WERI-Rb-1 (cell line): ENCODE results near the gene C4B.

Experiments
- DNase-seq: peaks from one replicate; pipeline ENCODE4 v3.0.0-alpha.2; 2020
- H3K27ac ChIP-seq: fragments of 250-450 bp; sonication (Bioruptor Pico); 2 replicates; pipeline ENCODE4 v1.5.1; 2020; ENCODE audit warnings: mild to moderate bottlenecking, moderate library complexity
- H3K27me3 ChIP-seq: fragments of 250-450 bp; sonication (Bioruptor Pico); 2 replicates; pipeline ENCODE4 v1.5.1; 2021; ENCODE audit warnings: mild to moderate bottlenecking, low read depth, moderate library complexity; ENCODE audit not compliant: insufficient read depth, severe bottlenecking
- H3K36me3 ChIP-seq: fragments of 250-450 bp; sonication (Bioruptor Pico); 2 replicates; pipeline ENCODE4 v1.5.1; 2020; ENCODE audit warnings: mild to moderate bottlenecking, moderate library complexity
- H3K4me3 ChIP-seq: 2 replicates; pipeline ENCODE4 v1.5.1; 2011; ENCODE audit warnings: low read depth, mild to moderate bottlenecking, control low read depth, low read length
- H3K9me3 ChIP-seq: fragments of 250-450 bp; sonication (Bioruptor Pico); 2 replicates; pipeline ENCODE4 v1.5.1; 2021; ENCODE audit warnings: mild to moderate bottlenecking, moderate library complexity; ENCODE audit not compliant: severe bottlenecking
- TF ChIP-seq, protein P1 (sequence below): IDR thresholded peaks from 2 replicates; pipeline ENCODE4 v1.5.1; 2011; ENCODE audit warnings: low read depth, mild to moderate bottlenecking, control low read depth, inconsistent platforms, low read length

Gene C4B

DNA sequence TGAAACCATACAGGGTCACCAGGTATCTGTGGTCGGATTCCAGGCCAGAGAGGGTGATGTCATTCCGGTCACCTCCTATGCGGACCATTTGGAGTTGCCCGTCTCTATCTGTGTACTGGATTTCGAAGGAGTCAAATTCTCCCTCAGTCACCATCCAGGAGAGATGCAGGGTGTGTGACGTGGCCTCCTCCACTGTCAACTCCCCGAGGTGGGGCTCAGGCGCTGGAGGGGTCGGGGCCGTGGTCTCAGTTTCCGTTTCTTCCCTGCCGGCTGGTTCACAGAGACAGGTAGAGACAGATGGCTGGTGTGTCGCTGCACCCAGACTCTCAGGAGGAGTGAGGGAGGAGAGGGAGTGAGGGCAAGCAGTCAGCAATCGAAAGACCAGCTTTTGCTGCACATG lies 54.3 kb downstream of the C4B start:
- H3K4me3 ChIP-seq, result no peak overlapping the region
- no peaks in the 10 kb centered on the region for H3K36me3 ChIP-seq
- no peaks in the 10 kb centered on the region for H3K9me3 ChIP-seq
- no peaks in the 10 kb centered on the region for H3K27me3 ChIP-seq
- no peak for DNase-seq
- TF ChIP-seq, protein P1, sequence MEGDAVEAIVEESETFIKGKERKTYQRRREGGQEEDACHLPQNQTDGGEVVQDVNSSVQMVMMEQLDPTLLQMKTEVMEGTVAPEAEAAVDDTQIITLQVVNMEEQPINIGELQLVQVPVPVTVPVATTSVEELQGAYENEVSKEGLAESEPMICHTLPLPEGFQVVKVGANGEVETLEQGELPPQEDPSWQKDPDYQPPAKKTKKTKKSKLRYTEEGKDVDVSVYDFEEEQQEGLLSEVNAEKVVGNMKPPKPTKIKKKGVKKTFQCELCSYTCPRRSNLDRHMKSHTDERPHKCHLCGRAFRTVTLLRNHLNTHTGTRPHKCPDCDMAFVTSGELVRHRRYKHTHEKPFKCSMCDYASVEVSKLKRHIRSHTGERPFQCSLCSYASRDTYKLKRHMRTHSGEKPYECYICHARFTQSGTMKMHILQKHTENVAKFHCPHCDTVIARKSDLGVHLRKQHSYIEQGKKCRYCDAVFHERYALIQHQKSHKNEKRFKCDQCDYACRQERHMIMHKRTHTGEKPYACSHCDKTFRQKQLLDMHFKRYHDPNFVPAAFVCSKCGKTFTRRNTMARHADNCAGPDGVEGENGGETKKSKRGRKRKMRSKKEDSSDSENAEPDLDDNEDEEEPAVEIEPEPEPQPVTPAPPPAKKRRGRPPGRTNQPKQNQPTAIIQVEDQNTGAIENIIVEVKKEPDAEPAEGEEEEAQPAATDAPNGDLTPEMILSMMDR, result no peak
- no peak overlapping the region for H3K27ac ChIP-seq

DNA sequence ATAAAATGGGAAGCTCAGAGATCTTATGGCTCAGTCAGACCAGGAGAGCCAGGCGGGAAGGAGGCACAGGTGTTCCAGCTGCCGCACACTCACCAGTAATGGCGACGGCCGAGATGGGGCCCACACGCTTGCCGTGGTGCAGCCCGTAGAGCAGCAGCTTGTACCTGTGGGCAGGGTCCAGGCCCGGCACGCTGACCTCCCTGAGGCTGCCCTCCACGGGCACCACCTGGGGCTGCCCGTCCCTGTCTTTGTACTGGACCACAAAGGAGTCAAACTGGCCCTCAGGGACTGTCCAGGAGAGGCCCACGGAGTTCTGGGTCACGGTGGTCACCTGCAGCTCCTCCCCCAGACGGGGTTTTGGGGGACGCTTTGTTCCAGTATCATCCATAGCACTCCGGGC lies 54.9 kb downstream of the C4B start:
- Histone ChIP-seq H3K27ac (no peak overlapping the region), H3K4me3 (no peak overlapping the region), H3K27me3 (no peaks in the 10 kb centered on the region), H3K9me3 (no peaks in the 10 kb centered on the region), H3K36me3 (no peaks in the 10 kb centered on the region)
- DNase-seq, result no peak
- TF ChIP-seq, protein P1, result no peak

DNA sequence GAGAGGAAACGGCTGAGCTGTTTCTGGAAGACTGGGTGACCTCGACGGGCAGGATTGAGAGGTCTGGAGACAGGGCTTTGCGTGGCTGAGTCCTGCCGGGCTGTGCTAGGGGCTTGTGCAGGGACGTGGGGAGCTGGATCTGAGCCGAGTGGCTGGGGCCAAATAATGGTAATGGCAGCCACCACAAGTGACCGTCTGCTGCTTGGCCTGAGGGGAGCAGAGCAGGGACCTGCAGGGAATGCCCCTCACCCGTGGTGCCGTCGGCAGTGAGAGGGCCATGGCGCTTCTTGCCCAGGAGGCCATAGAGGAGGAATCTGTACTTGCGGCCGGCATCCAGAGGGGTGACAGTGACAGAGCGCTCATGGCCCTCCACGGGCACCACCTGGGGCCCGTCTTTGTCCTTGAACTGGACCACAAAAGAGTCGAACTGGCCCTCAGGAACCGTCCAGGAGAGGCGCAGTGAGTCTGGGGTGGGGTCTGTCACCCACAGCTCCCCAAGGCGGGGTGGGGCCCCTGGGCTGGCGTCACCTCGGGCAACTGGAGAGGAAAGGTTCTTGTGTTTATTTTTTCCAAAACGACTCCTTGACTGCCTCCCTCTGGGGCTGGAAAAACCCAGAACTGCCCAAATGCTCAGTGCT lies 55.4 kb downstream of the C4B start:
- DNase-seq, result no peak
- H3K27me3 ChIP-seq, result no peaks in the 10 kb centered on the region
- TF ChIP-seq, protein P1, result no peak
- H3K4me3 ChIP-seq, result no peak overlapping the region
- H3K36me3 ChIP-seq, result no peaks in the 10 kb centered on the region
- H3K9me3 ChIP-seq, result no peaks in the 10 kb centered on the region
- no peak overlapping the region for H3K27ac ChIP-seq

DNA sequence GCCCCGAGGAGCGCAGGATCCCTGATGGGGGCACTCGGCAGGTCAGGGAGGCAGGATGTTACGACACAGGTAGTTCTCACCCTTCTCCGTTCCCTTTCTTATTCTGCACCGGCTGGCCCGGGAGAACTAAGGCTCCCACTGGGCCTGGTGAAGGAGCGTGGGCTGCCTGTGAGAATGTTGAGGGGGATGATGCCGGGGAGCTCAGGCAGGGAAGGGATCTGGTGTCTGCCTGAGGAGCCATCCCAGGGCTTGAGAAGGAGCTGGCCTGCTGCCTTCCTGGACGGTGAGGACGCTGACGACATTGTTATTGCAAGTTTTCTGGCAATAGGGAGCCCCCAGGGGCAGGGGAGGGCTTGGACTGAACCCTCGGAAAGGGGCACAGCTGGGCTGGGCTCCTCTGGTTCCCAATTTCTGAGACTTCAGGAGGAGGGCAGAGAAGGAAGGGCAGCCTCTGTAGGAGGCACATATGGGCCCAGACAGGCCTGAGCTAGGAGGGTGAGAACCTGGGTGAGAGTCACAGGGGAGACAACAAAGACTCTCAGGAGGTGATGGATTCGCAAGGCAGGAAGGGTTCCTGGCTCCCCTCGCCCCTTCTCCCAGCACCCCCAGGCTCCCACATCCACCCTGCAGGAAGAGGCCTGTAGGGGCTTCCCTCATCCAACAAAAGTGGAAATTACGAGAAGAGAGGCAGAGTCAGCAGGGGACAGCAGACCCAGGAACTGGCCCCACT lies 56.4 kb downstream of the C4B start:
- Histone ChIP-seq H3K36me3 (no peaks in the 10 kb centered on the region), H3K27me3 (no peaks in the 10 kb centered on the region), H3K9me3 (no peaks in the 10 kb centered on the region), H3K27ac (no peak overlapping the region), H3K4me3 (no peak overlapping the region)
- TF ChIP-seq, protein P1, result no peak
- no peak for DNase-seq

DNA sequence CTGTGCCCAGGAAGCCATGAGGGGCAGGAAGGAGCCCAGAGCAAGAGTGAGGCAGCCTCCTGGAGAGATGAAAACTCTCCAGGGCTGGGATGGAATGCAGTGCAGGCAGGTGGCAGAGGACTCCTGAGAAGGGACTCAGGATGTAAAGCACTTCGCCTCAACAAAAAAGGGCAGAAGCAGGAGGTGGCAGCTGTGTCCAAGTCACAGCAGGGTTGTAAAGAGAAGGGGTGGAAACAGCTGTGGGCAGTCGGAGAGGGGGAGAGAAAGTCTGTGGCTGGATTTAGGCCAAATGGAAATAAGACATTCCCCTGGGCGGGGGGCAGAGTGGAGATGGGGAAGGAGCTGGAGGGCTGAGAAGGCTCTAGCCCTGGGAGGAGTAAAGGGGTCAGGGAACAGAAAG lies 58.5 kb downstream of the C4B start:
- no peaks in the 10 kb centered on the region for H3K9me3 ChIP-seq
- H3K27me3 ChIP-seq, result no peaks in the 10 kb centered on the region
- TF ChIP-seq, protein P1, result no peak
- no peak for DNase-seq
- no peak overlapping the region for H3K4me3 ChIP-seq
- no peak overlapping the region for H3K27ac ChIP-seq
- H3K36me3 ChIP-seq, result no peaks in the 10 kb centered on the region
